Measurements from ENCODE around the gene YWHAE. TPM values are rescaled to one million over a fixed set of nuclear protein-coding genes. Genes with fewer than 3 reads are reported as not detected.
"Not testable (repeated sequence)": the region's sequence is repeated elsewhere in the genome, so short reads cannot be mapped to it uniquely, and the experiment has no call there.

YWHAE gene
- total and polyA plus RNA-seq, 2 experiments from 2014 or later: 339 to 566 TPM

GRCh38 chr17:1390432-1391367 is 9.3 kb downstream of the YWHAE start:
- H3K27ac ChIP-seq: peak overlapping the region; percentile 47
- peak overlapping the region; percentile 59 for H3K4me2 ChIP-seq
- H3K36me3 ChIP-seq (replicated peaks; ENCODE audit: insufficient read depth, low read depth): no peaks in the 10 kb centered on the region
- H3K27me3 ChIP-seq: no peaks in the 10 kb centered on the region
- H3K79me2 ChIP-seq: peaks cover 100% of the 10 kb centered on the region
- DNase-seq (ENCODE audit: low spot score): no peak
- no peaks in the 10 kb centered on the region for H3K9me3 ChIP-seq (ENCODE audit: low read depth)
- 29% methylated on average over 6 of the region's 6 CpGs for WGBS (ENCODE audit: low lambda C conversion rate, missing lambda C conversion rate)
- H4K20me1 ChIP-seq (ENCODE audit: insufficient read depth, poor library complexity, severe bottlenecking): peaks cover 100% of the 10 kb centered on the region
- TF ChIP-seq CTCF (IDR thresholded peaks at IDR 0.05; ENCODE audit: poor library complexity) (no peak), EZH2 (IDR thresholded peaks at IDR 0.05; ENCODE audit: borderline replicate concordance) (no peak), EZH2phosphoT487 (IDR thresholded peaks at IDR 0.05; ENCODE audit: low read depth, severe bottlenecking, unreplicated experiment) (no peak)
- no peak overlapping the region for H2AFZ ChIP-seq
- no peaks in the 10 kb centered on the region for H3K9me2 ChIP-seq (replicated peaks; ENCODE audit: insufficient read depth)
- peaks cover 43% of the 10 kb centered on the region for H3K4me1 ChIP-seq (ENCODE audit: insufficient read depth)
- H3K4me3 ChIP-seq: no peak overlapping the region

- H3K9me2 ChIP-seq (replicated peaks; ENCODE audit: insufficient read depth); H2AFZ ChIP-seq; H3K4me3 ChIP-seq; DNase-seq (ENCODE audit: low spot score); H3K36me3 ChIP-seq (replicated peaks; ENCODE audit: insufficient read depth, low read depth); H3K27me3 ChIP-seq; H3K9me3 ChIP-seq (ENCODE audit: low read depth): not testable (repeated sequence)
- 77% methylated on average over 19 of the region's 22 CpGs for WGBS (ENCODE audit: low lambda C conversion rate, missing lambda C conversion rate)
- peaks cover 100% of the 10 kb centered on the region for H4K20me1 ChIP-seq (ENCODE audit: insufficient read depth, poor library complexity, severe bottlenecking)
- H3K4me1 ChIP-seq (ENCODE audit: insufficient read depth): peaks cover 38% of the 10 kb centered on the region
- peak overlapping the region; percentile 47 for H3K4me2 ChIP-seq
- H3K27ac ChIP-seq: peak overlapping the region; percentile 16
- H3K79me2 ChIP-seq: peaks cover 100% of the 10 kb centered on the region
Observed at GRCh38 chr17:1387490-1388227, 12.4 kb downstream of the YWHAE start.

- Histone ChIP-seq H4K20me1 (ENCODE audit: insufficient read depth, poor library complexity, severe bottlenecking) (peaks cover 100% of the 10 kb centered on the region), H3K27ac (peak overlapping the region; percentile 16), H3K4me2 (peak overlapping the region; percentile 47), H3K4me1 (ENCODE audit: insufficient read depth) (peaks cover 35% of the 10 kb centered on the region), H3K79me2 (peaks cover 100% of the 10 kb centered on the region)
- WGBS (ENCODE audit: low lambda C conversion rate, missing lambda C conversion rate): 92% methylated on average over 8 of the region's 8 CpGs
- not testable (repeated sequence) for H3K4me3 ChIP-seq; H2AFZ ChIP-seq; DNase-seq (ENCODE audit: low spot score); H3K9me2 ChIP-seq (replicated peaks; ENCODE audit: insufficient read depth); H3K36me3 ChIP-seq (replicated peaks; ENCODE audit: insufficient read depth, low read depth); H3K27me3 ChIP-seq; H3K9me3 ChIP-seq (ENCODE audit: low read depth)
Observed at GRCh38 chr17:1386675-1387190, 13.3 kb downstream of the YWHAE start.

GRCh38 chr17:1386265-1386664 is 13.8 kb downstream of the YWHAE start:
- Histone ChIP-seq H3K4me3 (no peak overlapping the region), H2AFZ (no peak overlapping the region), H4K20me1 (ENCODE audit: insufficient read depth, poor library complexity, severe bottlenecking) (peaks cover 100% of the 10 kb centered on the region), H3K27ac (no peak overlapping the region), H3K9me2 (replicated peaks; ENCODE audit: insufficient read depth) (no peaks in the 10 kb centered on the region), H3K27me3 (no peaks in the 10 kb centered on the region), H3K4me1 (ENCODE audit: insufficient read depth) (peaks cover 31% of the 10 kb centered on the region), H3K9me3 (ENCODE audit: low read depth) (no peaks in the 10 kb centered on the region), H3K79me2 (peaks cover 100% of the 10 kb centered on the region), H3K4me2 (no peak overlapping the region), H3K36me3 (replicated peaks; ENCODE audit: insufficient read depth, low read depth) (no peaks in the 10 kb centered on the region)
- 95% methylated on average over 2 of the region's 2 CpGs for WGBS (ENCODE audit: low lambda C conversion rate, missing lambda C conversion rate)
- no peak for DNase-seq (ENCODE audit: low spot score)
- TF ChIP-seq EZH2 (IDR thresholded peaks at IDR 0.05; ENCODE audit: borderline replicate concordance) (no peak), CTCF (IDR thresholded peaks at IDR 0.05; ENCODE audit: poor library complexity) (no peak), EZH2phosphoT487 (IDR thresholded peaks at IDR 0.05; ENCODE audit: low read depth, severe bottlenecking, unreplicated experiment) (no peak)
